ENCODE data around the gene MOB1A. TPM values are rescaled to one million over a fixed set of nuclear protein-coding genes. Genes with fewer than 3 reads are reported as not detected.

Gene MOB1A
- total and polyA plus RNA-seq, 10 of the 15 experiments (the other 5 are each of a cell fraction or from before 2014, with no cell fraction given) = 41.2 to 232 (median 172) TPM

DNA sequence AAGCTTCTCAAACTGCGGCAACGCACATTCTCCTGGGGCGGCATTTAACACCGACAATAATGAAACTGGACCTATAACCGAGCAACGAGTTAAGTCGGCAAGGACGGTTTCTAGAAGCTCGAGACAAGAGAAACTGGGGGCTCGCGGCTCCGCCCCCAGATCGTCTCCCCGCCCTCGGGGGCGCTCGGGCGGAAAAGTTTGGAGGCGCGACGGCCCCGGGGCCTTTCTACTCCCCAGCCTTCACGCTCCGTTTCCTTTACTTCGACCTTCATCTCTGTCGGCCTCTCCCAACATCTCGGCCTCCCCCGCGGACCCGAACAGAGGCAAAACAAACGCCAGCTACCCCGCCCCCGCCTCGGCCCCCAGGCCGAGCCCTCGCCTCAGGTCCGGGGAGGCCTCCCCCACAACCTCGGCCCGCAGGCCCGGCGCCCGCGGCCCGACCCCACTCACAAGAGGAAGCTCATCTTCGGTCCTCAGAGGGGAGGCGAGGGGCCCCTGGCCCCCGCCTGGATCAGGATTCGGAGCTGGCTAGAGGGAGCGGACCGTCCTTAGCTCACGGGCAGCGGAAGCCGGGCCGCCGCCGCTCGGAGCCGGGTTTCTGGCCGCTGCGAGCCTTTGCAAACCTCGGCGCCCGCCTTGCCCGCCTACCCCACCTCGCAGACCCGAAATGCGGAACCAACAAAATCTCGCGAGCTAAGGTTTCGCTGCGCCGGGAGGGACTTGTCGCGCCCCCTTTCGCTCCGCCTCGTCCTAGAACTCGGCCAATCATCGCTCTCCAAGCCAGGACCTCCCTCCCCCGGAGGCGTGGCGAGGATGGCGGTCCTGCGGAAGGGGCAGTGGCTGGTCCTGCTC, at the start of gene MOB1A (continued):
- TF ChIP-seq, protein P1, sequence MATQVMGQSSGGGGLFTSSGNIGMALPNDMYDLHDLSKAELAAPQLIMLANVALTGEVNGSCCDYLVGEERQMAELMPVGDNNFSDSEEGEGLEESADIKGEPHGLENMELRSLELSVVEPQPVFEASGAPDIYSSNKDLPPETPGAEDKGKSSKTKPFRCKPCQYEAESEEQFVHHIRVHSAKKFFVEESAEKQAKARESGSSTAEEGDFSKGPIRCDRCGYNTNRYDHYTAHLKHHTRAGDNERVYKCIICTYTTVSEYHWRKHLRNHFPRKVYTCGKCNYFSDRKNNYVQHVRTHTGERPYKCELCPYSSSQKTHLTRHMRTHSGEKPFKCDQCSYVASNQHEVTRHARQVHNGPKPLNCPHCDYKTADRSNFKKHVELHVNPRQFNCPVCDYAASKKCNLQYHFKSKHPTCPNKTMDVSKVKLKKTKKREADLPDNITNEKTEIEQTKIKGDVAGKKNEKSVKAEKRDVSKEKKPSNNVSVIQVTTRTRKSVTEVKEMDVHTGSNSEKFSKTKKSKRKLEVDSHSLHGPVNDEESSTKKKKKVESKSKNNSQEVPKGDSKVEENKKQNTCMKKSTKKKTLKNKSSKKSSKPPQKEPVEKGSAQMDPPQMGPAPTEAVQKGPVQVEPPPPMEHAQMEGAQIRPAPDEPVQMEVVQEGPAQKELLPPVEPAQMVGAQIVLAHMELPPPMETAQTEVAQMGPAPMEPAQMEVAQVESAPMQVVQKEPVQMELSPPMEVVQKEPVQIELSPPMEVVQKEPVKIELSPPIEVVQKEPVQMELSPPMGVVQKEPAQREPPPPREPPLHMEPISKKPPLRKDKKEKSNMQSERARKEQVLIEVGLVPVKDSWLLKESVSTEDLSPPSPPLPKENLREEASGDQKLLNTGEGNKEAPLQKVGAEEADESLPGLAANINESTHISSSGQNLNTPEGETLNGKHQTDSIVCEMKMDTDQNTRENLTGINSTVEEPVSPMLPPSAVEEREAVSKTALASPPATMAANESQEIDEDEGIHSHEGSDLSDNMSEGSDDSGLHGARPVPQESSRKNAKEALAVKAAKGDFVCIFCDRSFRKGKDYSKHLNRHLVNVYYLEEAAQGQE (IDR thresholded peaks at IDR 0.05; ENCODE audit: low read depth, low read length) = no peak
- TF ChIP-seq JUNB (IDR thresholded peaks at IDR 0.05) = no peak
- 0 out of 2 replicates have a peak, but pooled peaks have one; percentile 3 for TF ChIP-seq SMC3 (IDR thresholded peaks at IDR 0.05; ENCODE audit: borderline replicate concordance, low read length)
- no peak for TF ChIP-seq WRNIP1 (IDR thresholded peaks at IDR 0.05; ENCODE audit: borderline replicate concordance, low read depth, low read length)
- TF ChIP-seq, protein P2, sequence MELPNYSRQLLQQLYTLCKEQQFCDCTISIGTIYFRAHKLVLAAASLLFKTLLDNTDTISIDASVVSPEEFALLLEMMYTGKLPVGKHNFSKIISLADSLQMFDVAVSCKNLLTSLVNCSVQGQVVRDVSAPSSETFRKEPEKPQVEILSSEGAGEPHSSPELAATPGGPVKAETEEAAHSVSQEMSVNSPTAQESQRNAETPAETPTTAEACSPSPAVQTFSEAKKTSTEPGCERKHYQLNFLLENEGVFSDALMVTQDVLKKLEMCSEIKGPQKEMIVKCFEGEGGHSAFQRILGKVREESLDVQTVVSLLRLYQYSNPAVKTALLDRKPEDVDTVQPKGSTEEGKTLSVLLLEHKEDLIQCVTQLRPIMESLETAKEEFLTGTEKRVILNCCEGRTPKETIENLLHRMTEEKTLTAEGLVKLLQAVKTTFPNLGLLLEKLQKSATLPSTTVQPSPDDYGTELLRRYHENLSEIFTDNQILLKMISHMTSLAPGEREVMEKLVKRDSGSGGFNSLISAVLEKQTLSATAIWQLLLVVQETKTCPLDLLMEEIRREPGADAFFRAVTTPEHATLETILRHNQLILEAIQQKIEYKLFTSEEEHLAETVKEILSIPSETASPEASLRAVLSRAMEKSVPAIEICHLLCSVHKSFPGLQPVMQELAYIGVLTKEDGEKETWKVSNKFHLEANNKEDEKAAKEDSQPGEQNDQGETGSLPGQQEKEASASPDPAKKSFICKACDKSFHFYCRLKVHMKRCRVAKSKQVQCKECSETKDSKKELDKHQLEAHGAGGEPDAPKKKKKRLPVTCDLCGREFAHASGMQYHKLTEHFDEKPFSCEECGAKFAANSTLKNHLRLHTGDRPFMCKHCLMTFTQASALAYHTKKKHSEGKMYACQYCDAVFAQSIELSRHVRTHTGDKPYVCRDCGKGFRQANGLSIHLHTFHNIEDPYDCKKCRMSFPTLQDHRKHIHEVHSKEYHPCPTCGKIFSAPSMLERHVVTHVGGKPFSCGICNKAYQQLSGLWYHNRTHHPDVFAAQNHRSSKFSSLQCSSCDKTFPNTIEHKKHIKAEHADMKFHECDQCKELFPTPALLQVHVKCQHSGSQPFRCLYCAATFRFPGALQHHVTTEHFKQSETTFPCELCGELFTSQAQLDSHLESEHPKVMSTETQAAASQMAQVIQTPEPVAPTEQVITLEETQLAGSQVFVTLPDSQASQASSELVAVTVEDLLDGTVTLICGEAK (IDR thresholded peaks at IDR 0.05; ENCODE audit: borderline replicate concordance) = no peak
- TF ChIP-seq ZNF274 (IDR thresholded peaks at IDR 0.05; ENCODE audit: insufficient read depth, insufficient read length) = no peak
- TF ChIP-seq ATF7 (IDR thresholded peaks at IDR 0.05; ENCODE audit: low read depth) = no peak
- TF ChIP-seq, protein P3, sequence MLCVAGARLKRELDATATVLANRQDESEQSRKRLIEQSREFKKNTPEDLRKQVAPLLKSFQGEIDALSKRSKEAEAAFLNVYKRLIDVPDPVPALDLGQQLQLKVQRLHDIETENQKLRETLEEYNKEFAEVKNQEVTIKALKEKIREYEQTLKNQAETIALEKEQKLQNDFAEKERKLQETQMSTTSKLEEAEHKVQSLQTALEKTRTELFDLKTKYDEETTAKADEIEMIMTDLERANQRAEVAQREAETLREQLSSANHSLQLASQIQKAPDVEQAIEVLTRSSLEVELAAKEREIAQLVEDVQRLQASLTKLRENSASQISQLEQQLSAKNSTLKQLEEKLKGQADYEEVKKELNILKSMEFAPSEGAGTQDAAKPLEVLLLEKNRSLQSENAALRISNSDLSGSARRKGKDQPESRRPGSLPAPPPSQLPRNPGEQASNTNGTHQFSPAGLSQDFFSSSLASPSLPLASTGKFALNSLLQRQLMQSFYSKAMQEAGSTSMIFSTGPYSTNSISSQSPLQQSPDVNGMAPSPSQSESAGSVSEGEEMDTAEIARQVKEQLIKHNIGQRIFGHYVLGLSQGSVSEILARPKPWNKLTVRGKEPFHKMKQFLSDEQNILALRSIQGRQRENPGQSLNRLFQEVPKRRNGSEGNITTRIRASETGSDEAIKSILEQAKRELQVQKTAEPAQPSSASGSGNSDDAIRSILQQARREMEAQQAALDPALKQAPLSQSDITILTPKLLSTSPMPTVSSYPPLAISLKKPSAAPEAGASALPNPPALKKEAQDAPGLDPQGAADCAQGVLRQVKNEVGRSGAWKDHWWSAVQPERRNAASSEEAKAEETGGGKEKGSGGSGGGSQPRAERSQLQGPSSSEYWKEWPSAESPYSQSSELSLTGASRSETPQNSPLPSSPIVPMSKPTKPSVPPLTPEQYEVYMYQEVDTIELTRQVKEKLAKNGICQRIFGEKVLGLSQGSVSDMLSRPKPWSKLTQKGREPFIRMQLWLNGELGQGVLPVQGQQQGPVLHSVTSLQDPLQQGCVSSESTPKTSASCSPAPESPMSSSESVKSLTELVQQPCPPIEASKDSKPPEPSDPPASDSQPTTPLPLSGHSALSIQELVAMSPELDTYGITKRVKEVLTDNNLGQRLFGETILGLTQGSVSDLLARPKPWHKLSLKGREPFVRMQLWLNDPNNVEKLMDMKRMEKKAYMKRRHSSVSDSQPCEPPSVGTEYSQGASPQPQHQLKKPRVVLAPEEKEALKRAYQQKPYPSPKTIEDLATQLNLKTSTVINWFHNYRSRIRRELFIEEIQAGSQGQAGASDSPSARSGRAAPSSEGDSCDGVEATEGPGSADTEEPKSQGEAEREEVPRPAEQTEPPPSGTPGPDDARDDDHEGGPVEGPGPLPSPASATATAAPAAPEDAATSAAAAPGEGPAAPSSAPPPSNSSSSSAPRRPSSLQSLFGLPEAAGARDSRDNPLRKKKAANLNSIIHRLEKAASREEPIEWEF (IDR thresholded peaks at IDR 0.05; ENCODE audit: insufficient replicate concordance, low read depth, low read length) = peak; percentile 44
- 0 out of 2 replicates have a peak, but pooled peaks have one; percentile 17 for TF ChIP-seq SPI1 (IDR thresholded peaks at IDR 0.05; ENCODE audit: borderline replicate concordance, insufficient read depth, low read depth, low read length)
- TF ChIP-seq ZNF217 (IDR thresholded peaks at IDR 0.05) = no peak
- no peak for TF ChIP-seq SIN3A (IDR thresholded peaks at IDR 0.05; ENCODE audit: low read depth, low read length)
- TF ChIP-seq, protein P4, sequence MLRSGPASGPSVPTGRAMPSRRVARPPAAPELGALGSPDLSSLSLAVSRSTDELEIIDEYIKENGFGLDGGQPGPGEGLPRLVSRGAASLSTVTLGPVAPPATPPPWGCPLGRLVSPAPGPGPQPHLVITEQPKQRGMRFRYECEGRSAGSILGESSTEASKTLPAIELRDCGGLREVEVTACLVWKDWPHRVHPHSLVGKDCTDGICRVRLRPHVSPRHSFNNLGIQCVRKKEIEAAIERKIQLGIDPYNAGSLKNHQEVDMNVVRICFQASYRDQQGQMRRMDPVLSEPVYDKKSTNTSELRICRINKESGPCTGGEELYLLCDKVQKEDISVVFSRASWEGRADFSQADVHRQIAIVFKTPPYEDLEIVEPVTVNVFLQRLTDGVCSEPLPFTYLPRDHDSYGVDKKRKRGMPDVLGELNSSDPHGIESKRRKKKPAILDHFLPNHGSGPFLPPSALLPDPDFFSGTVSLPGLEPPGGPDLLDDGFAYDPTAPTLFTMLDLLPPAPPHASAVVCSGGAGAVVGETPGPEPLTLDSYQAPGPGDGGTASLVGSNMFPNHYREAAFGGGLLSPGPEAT (IDR thresholded peaks at IDR 0.05; ENCODE audit: low read depth) = no peak
- TF ChIP-seq PAX5 (IDR thresholded peaks at IDR 0.05; ENCODE audit: borderline replicate concordance, low read depth, low read length) = peak; percentile 95
- no peak for TF ChIP-seq EED (IDR thresholded peaks at IDR 0.05; ENCODE audit: low read depth)

Measured in GM12878 (cell line).